ENCODE results near the gene ZFHX3. TPM values are rescaled to one million over a fixed set of nuclear protein-coding genes. Genes with fewer than 3 reads are reported as not detected.

Gene ZFHX3
- total and polyA plus RNA-seq, 2 donors (not counting 3 experiments of a cell fraction or from before 2014, with no cell fraction given) = 3.7 to 18.8 TPM

DNA sequence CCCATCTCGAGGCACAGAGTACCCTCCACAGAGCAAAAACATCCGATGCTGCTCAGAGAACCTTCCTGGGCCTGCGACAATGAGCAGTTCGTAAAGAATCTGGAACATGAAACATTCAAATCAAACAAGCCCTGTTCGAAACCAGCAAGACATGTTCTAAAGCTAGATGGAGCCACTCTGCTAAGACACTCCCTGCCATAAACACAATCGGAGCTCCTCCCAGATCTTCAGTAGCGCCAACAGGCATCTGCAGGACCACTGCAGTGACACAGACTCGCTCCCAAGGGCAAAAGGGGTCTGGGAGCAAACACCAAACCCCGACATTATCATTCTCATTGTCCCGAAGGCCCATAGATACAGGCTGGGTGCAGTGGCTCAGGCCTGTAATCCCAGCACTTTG lies 108.7 kb downstream of the ZFHX3 start:
- H3K79me2 ChIP-seq (ENCODE audit: control insufficient read depth, insufficient read depth, low read length) = peaks cover 7% of the 10 kb centered on the region
- intact Hi-C loops (cut with micrococcal nuclease) = no loop called here
- POLR2A ChIA-PET = no interaction called here
- DNase-seq (ENCODE audit: low read depth, low spot score) (no peak), FAIRE-seq (no peak)
- no peak overlapping the region for H2AFZ ChIP-seq (ENCODE audit: low read depth, low read length)
- H4K20me1 ChIP-seq (replicated peaks; ENCODE audit: control insufficient read depth, extremely low read depth, insufficient read depth, low read length) = no peaks in the 10 kb centered on the region
- H3K9me3 ChIP-seq (replicated peaks; ENCODE audit: control insufficient read depth, insufficient read depth, low read length) = no peaks in the 10 kb centered on the region
- CTCF ChIA-PET = interaction anchor here (0.9 to 1.8 kb wide), 8 partner anchors 9 to 107 kb away, joined by 3 to 7 read pairs (median 3); no protein-coding TSS in a partner anchor
- H3K27ac ChIP-seq (ENCODE audit: insufficient read depth, low read depth, low read length) = peak overlapping the region; percentile 5
- H3K9me1 ChIP-seq (replicated peaks; ENCODE audit: control insufficient read depth, extremely low read depth, insufficient read depth, low read length) = no peaks in the 10 kb centered on the region
- no peaks in the 10 kb centered on the region for H3K36me3 ChIP-seq (ENCODE audit: control insufficient read depth in 2 of 2, extremely low read depth in 1 of 2, insufficient read depth in 2 of 2, low read length in 2 of 2)
- no peaks in the 10 kb centered on the region for H3K27me3 ChIP-seq (ENCODE audit: control insufficient read depth in 2 of 2, insufficient read depth in 2 of 2, low read length in 2 of 2)
- peaks cover 12% of the 10 kb centered on the region for H3K4me1 ChIP-seq (ENCODE audit: control insufficient read depth, extremely low read depth, insufficient read depth, low read length)
- H3K4me2 ChIP-seq (ENCODE audit: insufficient read depth, low read length) = no peak overlapping the region
- no peak overlapping the region for H3K9ac ChIP-seq (replicated peaks; ENCODE audit: extremely low read depth, insufficient read depth, low read length)
- no TSS peak for BruUV-seq (replicated peaks)
- dilution Hi-C loops (cut with MboI; ENCODE audit: extremely low pct_ligation_motif_present, low sequenced_read_pairs) = no loop called here
- no peak for TF ChIP-seq MYC (IDR thresholded peaks at IDR 0.05; ENCODE audit: low read depth, low read length)
- TF ChIP-seq, protein P1, sequence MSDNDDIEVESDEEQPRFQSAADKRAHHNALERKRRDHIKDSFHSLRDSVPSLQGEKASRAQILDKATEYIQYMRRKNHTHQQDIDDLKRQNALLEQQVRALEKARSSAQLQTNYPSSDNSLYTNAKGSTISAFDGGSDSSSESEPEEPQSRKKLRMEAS (IDR thresholded peaks at IDR 0.05; ENCODE audit: insufficient read depth, insufficient read length) = no peak
- no peak for TF ChIP-seq EZH2 (IDR thresholded peaks at IDR 0.05; ENCODE audit: borderline replicate concordance, low read depth, low read length, severe bottlenecking)
- TF ChIP-seq CTCF (IDR thresholded peaks at IDR 0.05; ENCODE audit: extremely low read depth in 1 of 2, insufficient read depth in 1 of 2, low read depth in 1 of 2, low read length in 2 of 2) = no peak
- TF ChIP-seq POLR2A (IDR thresholded peaks at IDR 0.05; ENCODE audit: low read depth, low read length) = no peak
- no peak for TF ChIP-seq JUN (IDR thresholded peaks at IDR 0.05; ENCODE audit: borderline replicate concordance, insufficient read depth, insufficient read length, low read depth)
- TF ChIP-seq FOS (IDR thresholded peaks at IDR 0.05; ENCODE audit: borderline replicate concordance, insufficient read depth, low read length) = no peak
- no peak for TF ChIP-seq POLR2AphosphoS5 (IDR thresholded peaks at IDR 0.05; ENCODE audit: insufficient read depth, low read depth, low read length)
- no peak overlapping the region for H3K4me3 ChIP-seq (replicated peaks in 1 of 3; ENCODE audit: insufficient read depth in 1 of 3, low read depth in 1 of 3, low read length in 3 of 3)

All from endothelial cell of umbilical vein (primary cell).